Activated T-cell treated with anti-CD3 and anti-CD28 coated beads for 1 hour (primary cell): ENCODE measurements around the gene STPG1.

Experiments
- DNase-seq: peaks from one replicate; pipeline ENCODE4 v3.0.0-alpha.2; 2020; ENCODE audit warnings: low read depth

Gene STPG1

DNA sequence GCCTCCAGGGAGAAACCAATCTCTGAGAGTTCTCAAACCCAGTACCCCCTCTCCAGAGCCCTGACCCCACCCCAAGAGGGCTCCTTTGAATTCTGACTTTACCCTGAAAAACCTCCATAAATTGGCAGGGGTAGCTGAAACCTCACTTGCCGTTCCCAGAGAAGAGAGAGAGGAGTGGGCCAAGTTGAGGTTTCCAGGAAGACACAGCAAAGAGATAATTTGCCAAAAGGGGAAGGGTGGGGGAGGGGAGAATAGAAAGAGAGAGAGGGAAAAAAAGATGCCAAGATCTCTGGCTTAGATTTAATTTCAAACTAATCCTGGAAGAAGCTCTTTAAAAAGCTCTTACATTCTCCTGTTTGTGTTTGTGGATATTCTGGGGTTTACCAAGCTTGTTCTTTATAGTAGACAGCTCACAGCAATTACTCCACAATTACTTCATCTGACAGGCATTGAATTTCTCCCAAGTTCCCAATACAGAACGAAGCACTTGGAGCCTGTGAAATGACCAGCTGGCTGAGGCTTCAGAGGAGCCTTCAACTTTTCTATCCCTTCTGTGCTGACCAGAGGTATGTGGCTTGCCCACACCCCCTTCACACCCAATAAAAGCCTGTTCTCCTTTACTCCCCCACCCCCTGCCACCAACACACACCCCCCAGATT is 95.5 kb downstream of the STPG1 start:
- no peak for DNase-seq

GRCh38 chr1:24317081-24317480 is 96.5 kb downstream of the STPG1 start:
- DNase-seq, result no peak

DNA sequence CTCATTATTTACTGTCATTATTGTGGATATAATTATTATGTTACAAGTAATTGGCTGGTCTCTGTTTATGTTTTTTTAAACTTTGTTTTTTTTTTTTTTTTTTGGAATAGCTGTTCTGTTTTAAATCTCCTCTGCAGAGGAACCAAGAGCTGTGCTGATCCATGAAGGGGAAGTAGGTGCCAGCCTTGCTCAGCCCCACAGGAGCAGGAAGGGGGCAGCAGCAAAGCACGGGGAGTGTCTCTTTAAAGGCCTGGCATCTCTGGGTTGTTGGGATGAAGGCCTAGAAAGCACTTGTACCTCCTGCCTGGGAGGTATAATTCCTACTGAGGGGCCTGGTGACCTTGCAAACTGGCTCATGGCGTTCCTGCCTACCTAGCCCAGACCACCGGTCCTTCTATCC is 96.9 kb downstream of the STPG1 start:
- no peak for DNase-seq

DNA sequence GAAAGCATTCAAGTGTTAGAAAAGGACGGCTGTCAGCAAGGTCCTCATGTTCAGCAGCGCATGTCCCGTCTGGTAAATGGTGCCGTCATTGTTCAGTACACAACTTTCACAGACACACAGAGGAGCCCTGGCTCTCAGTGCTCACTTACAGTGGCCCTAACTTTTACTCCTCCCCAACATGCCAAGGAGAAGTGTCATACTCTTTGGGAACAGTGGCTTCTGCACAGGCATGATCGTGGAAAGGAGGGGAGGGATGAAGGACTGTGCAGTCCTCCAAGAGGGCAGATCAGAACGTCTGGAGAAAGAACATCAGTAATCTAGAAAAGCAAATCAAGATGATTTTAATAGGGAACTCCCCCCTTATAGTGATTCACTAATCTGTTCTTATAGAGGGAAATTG is 98.2 kb downstream of the STPG1 start:
- DNase-seq, result no peak

DNA sequence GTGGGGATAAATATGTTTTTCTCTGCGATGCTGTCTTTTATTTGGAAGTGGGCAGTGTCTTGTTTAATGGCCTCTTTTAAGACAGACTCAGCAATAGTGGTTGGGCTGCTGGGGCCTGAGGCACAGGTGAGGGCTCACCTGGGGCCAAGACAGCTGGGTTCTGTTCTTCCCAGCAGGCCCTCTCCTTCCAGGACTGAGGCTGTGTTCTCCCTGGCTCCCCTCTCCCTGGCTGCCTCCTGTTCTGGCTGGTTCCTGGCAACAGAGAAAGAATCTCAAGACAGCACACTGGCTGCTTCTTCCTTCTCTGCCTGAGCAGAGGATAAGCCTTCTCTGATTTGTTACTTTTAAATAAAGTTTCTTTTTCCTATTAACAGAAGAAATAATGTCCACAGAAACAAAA is 101.8 kb downstream of the STPG1 start:
- DNase-seq, result no peak

DNA sequence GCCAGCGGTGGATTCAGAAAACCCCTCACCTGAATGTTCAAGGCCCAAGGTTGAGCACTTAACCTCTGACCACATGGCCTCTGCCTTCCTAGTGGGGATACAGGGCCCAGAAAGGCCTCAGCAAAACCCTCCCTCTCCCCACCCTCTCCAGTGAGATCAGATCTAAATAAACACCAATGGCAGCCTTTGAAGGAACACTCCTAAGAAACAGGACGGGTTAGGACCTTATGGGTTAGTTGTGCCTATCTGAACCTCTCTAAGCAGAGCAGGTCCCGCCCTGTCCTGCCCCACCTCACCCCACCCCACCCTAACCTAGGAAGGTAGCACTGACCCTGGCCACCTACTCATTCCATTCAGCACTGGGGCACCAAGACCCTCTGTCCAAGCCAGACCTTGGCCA is 102.3 kb downstream of the STPG1 start:
- no peak for DNase-seq

DNA sequence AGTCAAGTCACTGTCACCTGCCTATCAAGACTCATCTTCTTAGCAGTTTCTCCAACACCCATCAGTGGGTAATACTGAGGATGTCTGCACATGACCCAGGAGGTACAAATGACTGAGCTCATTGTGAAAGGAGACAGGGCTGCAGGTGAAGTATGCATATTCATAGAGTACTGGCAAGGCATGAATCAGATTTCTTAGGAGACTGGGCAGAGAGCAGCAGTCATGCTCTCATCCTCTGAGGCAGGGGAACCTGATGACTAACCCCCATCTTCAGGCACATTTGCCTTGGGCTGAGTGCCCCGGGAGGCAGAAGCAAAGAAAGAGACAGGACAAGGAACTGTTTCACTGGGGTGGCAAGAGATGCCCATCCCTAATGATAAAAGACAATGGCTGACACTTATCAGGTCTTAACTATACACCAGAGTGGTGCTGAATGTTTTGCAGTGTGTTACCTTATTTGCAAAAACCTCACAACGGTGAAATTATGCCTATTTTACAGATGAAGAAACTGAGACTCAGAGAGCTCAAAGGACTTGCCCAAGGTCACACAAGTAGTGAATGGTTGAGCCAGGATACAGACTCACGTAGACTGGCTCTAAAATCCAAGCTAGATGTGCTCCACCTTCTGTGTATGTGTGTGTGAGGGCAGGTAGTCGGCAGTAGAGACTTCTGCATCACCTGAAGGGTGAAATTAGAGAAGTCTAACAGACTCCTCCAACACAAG is 103.7 kb downstream of the STPG1 start:
- no peak for DNase-seq

DNA sequence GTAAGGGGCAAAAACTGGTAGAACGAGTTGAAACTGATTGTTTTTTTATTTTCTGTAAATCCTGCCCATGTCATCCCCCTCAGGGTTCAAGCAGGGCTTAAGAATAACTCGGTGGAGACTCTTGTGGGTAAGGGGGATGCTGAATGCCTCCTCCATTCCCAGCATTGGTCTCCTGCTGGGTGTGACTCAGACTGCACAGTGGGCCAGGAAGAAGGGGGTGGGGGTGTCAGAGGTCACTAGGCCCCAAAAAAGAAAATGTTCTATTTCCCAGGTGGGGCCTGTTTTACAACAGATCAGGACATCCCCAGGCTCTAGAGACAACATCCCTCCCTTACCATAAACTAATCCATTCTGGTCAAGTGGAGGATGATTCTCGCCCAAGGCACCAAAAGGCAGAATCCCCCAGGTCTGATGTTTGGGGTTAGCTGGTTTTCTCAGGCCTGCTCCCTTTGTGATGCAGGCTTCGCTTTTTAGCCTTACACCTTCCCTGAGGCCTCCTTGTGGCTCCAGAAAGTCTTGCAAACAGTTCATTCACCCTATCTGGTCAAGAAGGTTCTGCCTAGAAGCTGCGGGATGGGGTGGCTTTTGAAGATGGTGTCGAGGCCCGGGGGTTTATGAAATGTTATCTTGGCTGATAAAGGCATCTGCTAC is 105.1 kb downstream of the STPG1 start:
- DNase-seq, result no peak
